Tibial nerve (tissue), 3 donors: ENCODE data around the gene ADAMTS9.

ENCODE experiments used
- POLR2A ChIP-seq, 2 donors: fragments of 450-650 bp; IDR thresholded peaks; one replicate each; pipeline ENCODE4 v1.6.1; 2017; ENCODE audit warnings: antibody characterized with exemption in 2 of 2, mild to moderate bottlenecking in 2 of 2, moderate library complexity in 2 of 2
- TF ChIP-seq, protein P1 (sequence below), 5 experiments: fragments of 200-600 bp in 3 of 5; fragments of 450-650 bp in 2 of 5; sonication (generic) in 3 of 5; IDR thresholded peaks; one replicate each; pipeline ENCODE4 v1.5.1; 2016 to 2019; ENCODE audit warnings: antibody characterized with exemption in 5 of 5, mild to moderate bottlenecking in 3 of 5, moderate library complexity in 2 of 5

DNA sequence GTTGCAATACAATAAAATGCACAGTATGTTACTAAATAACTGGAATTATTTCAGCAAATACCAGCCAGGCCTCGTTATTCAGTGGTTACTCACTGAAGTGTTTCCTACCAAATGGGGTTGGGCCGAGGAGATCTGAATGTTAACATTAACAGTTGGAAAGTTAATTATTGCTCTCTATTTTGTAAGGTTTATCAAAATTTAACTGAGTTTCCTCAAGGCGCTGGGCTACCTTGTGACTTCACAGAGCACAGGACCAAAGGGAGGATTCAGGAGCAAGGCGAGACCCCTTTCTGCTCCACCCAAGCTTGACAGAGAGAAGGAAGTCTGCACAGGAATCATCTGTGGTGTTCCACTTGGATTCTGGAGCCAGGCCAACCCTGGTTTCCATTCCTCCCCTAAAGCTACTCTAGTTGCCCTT is 21.6 kb downstream of the ADAMTS9 start:
- TF ChIP-seq, protein P1, sequence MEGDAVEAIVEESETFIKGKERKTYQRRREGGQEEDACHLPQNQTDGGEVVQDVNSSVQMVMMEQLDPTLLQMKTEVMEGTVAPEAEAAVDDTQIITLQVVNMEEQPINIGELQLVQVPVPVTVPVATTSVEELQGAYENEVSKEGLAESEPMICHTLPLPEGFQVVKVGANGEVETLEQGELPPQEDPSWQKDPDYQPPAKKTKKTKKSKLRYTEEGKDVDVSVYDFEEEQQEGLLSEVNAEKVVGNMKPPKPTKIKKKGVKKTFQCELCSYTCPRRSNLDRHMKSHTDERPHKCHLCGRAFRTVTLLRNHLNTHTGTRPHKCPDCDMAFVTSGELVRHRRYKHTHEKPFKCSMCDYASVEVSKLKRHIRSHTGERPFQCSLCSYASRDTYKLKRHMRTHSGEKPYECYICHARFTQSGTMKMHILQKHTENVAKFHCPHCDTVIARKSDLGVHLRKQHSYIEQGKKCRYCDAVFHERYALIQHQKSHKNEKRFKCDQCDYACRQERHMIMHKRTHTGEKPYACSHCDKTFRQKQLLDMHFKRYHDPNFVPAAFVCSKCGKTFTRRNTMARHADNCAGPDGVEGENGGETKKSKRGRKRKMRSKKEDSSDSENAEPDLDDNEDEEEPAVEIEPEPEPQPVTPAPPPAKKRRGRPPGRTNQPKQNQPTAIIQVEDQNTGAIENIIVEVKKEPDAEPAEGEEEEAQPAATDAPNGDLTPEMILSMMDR (IDR thresholded peaks at IDR 0.05): no peak
- TF ChIP-seq POLR2A (IDR thresholded peaks at IDR 0.05): no peak
